HG02852 (cell line): ENCODE results near the gene CD274.
"Not testable (repeated sequence)": the region's sequence is repeated elsewhere in the genome, so short reads cannot be mapped to it uniquely, and the experiment has no call there.

Experiments
- ATAC-seq: cut with Tn5 transposase; IDR thresholded peaks from one replicate; pipeline ENCODE4 v1.9.1; 2021; ENCODE audit warnings: mild to moderate bottlenecking, moderate library complexity; ENCODE audit not compliant: unreplicated experiment

CD274 gene

DNA sequence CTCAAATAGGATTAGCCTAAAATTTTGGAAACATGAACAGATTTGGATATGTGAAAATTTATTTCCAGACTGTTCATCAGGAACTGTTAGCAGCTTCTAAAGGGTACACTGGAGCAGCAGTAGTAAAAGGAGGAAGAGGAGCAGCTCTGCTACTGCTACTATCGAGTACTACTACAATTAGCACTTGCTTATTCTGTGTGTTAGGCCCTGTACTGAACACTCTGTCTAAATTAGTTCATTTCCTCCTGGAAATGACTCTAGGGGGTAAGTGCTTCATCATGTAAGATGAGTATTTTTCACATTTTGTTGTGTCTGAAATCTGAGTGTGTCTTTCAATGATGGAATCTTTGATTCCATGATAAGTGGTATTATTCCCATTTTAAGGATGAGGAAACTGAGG, 9.8 kb downstream of the CD274 start:
- ATAC-seq = no peak

DNA sequence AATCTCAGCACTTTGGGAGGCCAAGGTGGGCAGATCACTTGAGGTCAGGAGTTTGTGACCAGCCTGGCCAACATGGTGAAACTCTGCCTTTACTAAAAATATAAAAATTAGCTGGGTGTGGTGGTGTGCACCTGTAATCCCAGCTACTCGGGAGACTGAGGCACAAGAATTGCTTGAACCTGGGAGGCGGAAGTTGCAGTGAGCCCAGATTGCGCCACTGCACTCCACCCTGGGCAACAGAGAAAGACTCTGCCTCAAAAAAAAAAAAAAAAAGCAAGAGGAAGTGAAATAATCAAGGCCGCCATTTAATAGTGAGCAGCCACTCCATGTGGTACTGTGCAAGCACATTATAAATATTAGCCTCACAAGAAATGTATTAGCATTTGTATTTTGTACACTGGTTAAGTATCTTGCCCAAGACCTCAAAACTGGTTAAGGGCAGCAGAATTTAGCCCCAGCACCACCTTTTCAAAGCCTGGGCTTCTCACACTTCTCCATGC, 14.5 kb downstream of the CD274 start:
- ATAC-seq = not testable (repeated sequence)

DNA sequence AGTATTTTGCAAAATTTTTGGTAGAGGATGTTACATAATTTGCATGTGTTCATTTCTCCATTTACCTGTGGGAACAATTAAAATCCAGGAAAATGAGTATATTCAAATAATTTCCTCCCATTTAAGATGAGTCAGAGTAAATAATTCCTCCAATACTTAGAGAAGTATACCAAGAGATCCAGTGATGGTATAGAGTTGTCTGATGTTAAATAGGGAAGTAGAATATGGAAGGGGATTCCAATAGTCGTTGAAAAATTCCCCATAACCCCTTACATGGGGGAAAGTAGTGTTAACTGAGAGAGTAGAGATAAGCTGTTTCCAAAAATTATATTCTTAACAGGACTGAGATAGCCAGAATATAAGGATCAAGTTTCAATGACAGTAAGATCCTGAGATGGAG, 15.7 kb downstream of the CD274 start:
- no peak for ATAC-seq

DNA sequence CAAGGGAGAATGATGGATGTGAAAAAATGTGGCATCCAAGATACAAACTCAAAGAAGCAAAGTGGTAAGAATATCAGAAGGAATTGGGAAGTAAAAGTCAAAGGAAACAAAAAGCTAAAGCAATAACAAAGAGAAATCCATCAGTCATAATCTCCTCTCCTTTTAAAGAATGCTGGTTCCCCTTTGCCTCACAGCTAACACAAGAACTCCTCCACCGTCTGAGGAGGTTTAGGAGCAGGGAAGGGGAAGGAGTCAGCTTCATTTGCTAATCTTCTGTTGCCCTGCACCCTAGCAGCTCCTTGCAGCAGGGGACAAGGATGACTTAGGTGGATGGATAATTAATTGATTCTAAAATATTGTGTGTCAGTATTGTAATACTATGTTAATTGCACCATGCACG, 16.4 kb downstream of the CD274 start:
- ATAC-seq = no peak

DNA sequence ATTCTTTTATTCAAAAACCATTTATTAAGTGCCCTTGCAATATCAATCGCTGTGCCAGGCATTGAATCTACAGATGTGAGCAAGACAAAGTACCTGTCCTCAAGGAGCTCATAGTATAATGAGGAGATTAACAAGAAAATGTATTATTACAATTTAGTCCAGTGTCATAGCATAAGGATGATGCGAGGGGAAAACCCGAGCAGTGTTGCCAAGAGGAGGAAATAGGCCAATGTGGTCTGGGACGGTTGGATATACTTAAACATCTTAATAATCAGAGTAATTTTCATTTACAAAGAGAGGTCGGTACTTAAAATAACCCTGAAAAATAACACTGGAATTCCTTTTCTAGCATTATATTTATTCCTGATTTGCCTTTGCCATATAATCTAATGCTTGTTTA, 18.5 kb downstream of the CD274 start:
- no peak for ATAC-seq

DNA sequence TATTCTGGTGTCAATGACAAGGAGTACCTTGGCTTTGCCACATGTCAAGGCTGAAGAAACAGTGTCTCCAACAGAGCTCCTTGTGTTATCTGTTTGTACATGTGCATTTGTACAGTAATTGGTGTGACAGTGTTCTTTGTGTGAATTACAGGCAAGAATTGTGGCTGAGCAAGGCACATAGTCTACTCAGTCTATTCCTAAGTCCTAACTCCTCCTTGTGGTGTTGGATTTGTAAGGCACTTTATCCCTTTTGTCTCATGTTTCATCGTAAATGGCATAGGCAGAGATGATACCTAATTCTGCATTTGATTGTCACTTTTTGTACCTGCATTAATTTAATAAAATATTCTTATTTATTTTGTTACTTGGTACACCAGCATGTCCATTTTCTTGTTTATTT, 19.8 kb downstream of the CD274 start:
- ATAC-seq = no peak

DNA sequence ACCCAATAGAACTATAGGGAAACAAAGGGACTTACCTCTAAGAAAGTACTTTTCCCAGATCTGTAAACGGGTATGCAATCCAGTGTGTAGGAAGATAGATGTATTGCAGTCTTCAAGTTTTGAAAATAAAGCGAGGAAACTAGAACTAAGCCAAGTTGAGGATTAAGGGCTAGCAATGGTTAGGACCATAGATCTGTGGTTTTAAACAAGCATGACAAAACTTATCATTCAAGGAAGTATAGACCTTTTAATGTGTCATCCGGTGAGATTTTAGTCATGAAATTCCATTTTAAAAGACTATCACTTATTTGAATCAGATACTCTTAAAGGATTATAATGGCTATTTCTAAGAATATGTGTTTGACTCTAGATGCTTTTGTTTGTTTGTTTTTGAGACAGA, 20.5 kb downstream of the CD274 start:
- no peak for ATAC-seq

DNA sequence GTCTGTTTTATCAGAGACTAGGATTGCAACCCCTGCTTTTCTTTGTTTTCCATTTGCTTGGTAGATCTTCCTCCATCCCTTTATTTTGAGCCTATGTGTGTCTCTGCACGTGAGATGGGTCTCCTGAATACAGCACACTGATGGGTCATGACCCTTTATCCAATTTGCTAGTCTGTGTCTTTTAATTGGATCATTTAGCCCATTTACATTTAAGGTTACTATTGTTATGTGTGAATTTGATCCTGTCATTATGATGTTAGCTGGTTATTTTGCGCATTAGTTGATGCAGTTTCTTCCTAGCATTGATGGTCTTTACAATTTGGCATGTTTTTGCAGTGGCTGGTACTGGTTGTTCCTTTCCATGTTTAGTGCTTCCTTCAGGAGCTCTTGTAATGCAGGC, 25.3 kb downstream of the CD274 start:
- ATAC-seq = not testable (repeated sequence)

DNA sequence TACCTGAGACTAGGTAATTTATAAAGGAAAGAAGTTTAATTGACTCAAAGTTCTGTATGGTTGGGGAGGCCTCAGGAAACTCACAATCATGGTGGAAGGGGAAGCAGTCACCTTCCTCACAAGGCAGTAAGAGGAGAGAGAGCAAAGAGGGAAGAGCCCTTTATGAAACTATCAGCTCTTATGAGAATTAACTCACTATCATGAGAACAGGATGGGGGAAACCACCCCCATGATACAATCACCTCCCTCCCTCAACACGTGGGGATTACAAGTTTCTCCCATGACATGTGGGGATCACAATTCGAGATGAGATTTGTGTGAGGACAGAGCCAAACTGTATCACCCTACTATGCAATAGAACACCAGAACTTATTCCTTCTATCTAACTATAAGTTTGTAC, 27.9 kb downstream of the CD274 start:
- no peak for ATAC-seq

DNA sequence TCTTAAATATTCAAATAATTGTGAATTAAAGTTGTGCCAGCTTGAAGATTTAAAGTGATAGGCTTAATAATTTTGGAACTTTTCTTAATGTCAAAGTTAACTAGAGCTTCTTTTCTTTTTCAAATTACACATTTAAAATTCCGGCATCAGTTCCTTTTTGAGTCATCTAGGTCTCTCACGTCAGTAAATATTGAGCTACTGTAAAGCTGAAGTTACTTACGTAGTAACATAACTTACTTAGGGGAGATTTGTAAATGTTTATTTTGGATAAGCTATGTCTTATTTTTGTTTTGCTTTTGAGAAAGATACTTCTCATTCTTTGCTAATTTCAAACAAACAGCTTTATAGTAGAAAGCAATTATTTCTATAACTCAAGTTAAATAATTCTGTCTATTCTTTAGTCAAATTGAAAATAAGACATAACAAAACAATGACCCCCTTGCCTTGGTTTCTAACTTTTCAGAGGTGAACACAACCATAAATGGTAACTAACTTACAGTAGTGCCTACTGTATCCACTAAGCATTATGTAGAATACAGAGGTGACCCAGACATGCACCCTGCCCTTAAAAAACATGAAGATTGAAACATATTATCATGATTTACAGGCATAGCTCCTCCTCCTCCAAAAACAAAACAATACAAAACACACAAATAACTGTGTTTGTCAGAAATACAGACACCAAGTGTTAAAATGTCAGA, 29.8 kb downstream of the CD274 start:
- ATAC-seq = no peak

DNA sequence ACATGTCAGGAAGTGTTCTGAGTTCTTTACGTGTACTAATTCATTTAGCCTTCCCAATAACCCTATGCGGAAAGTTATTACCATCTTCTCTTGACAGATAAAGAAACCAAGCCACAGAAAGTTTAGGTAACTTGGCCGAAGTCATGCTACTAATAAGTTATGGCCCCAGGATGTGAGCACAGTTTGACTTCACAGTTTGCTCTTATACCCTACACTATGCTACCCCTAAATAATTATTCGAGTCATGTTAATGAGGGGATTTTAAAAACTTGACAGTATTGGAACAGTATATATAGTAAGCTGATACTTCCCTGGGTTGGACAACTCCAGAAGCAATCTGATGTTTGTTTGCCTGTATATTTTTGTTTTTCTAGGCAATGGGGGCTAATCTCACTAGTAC, 30.6 kb downstream of the CD274 start:
- ATAC-seq = no peak

DNA sequence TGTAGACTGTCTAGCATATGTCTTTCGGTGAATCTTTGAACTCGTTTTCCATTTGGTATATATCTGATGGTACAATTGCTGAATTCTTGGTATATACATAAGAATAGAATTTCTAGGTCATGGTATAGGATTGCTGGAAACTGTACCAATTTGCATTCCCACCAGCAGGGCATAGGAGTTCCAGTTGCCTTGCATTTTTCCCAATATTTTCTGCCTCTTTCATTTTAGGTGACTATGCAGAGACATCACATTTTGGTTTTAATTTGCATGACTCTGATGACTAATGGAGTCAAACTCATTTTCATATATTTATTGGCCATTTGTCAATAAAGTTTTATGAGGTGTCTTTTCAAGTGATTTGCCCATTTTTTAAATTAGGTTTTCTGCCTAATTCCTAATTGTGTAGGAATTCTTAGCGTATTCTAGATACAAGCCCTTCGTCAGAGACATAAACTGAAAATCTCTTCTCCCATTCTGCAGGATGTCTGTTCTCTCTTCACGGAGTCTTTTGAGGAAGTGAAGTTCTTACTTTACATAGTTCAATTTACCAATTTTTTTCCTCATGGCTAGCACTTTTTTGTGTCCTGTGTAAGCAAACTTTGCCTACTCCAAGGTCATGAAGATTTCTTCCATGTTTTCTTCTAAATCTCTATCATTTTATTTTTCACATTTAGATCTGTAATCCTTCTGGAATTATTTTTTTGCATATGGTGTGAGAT, 31.1 kb downstream of the CD274 start:
- no peak for ATAC-seq

DNA sequence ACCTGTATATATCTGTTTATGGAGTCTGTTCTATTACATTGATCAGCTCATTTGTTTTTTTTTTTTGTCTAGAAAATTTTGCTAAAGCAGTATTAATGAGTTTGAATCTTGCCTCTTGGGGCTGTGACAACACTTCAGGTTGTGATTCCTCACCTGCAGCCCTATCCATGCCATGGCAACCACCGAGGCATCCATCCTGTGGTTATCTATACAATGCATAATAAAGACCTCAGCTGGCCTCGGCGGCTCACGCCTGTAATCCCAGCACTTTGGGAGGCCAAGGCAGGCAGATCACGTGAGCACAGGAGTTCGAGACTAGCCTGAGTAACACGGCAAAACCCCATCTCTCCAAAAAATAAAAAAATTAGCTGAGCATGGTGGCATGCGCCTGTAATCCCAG, 31.9 kb downstream of the CD274 start:
- ATAC-seq = no peak

DNA sequence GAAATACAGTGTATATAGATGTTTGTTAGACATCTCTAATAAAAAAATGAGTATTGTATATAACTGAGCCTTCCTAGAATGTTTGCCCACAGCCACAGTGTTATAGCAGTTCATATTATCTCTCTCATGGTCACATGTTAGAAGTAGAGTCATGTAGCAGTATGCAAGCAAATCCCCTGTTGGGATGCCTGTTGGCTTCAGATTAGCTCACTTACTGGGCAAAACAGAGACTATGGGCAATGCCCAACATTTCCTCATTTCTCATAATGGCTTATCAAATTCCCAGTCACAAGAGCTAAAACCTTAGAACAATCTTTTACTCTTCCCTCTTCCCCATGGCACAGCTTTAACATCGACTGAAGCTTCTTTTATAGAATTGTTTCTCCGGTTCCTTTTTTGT, 33.0 kb downstream of the CD274 start:
- ATAC-seq = no peak

DNA sequence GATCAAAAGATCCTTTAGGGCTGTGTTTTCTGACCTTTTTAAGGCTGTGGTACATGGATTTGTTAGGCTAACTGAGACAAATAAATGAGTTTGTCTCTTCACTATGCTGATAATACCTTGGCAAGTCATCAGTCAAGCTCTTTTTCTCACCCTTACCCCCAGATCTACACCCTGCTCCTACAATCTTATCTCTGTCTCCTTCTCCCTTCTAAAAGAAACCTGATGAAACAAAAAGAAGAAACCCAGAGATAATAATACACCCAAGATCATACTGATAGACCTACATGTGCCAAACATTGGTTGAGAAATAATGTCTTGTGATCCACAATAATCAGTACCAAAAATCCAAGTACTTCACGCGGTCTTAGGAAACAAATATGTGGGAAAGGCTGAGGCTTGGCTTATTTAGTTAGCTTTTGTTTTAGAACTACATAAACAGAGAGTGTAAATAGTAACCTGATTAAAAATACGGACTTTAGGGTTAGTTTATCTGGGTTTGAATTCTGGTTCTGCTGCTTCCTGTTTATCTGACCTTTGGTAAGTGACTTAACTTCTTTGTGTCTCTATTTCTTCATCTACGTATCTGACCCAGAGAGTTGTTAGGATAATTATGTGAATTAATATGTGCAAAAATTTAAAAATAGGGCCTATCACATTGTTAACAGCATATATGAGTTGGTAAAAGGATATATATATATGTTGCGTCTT, 35.2 kb downstream of the CD274 start:
- ATAC-seq = no peak

DNA sequence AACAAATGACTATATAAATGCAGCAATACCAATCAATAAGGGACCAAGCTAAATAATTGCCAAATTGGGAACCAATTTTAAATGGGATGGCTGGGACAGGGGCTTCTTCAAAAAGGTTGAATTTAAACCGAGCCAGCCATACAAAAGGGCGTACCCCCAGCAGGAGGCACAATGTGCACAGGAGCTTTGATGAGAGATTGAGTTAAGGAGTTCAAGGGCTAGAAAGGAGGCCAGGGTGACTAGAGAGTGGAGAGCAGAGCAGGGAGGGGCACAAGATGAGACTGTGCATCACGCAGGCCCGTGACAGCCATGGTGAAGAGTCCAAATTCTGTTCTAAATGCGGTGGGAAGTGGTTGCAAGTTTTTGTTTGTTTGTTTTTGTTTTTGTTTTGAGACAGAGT, 36.6 kb downstream of the CD274 start:
- no peak for ATAC-seq

DNA sequence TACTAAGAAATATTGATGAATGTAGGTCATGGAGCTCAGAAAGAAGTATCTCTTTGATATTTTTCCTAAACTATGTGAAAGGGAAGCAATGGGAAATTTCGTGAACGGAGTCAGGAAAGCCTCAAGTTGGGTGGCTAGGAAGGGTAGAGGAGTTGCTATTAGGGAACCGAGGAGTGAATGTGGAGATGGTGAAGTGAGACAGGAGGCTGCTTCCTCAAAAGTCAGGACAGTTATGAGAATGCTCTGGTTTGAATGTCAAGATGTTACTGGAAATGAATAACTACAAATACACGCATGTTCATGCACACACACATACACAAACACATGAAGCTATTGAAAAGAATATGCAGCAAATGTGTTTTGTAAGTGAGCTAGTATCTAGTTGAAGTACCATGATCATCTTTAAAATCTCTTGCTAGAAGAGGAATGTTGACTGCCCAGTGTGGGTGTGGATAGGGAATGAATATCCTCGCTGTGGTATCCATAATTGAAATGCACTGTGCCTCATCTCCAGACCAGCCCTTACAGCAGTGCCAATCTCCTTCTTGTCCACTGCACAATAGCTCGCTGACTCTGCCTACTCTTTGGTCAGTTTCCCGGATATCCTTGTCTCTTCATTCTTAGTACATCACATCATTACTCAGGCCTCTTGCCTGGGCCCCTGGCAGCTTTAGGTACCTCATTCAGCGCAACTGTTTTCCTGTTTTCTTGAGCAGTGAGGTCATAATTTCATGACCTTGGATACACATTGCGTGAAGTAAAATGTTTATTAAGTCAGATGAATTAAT, 38.1 kb downstream of the CD274 start:
- no peak for ATAC-seq

DNA sequence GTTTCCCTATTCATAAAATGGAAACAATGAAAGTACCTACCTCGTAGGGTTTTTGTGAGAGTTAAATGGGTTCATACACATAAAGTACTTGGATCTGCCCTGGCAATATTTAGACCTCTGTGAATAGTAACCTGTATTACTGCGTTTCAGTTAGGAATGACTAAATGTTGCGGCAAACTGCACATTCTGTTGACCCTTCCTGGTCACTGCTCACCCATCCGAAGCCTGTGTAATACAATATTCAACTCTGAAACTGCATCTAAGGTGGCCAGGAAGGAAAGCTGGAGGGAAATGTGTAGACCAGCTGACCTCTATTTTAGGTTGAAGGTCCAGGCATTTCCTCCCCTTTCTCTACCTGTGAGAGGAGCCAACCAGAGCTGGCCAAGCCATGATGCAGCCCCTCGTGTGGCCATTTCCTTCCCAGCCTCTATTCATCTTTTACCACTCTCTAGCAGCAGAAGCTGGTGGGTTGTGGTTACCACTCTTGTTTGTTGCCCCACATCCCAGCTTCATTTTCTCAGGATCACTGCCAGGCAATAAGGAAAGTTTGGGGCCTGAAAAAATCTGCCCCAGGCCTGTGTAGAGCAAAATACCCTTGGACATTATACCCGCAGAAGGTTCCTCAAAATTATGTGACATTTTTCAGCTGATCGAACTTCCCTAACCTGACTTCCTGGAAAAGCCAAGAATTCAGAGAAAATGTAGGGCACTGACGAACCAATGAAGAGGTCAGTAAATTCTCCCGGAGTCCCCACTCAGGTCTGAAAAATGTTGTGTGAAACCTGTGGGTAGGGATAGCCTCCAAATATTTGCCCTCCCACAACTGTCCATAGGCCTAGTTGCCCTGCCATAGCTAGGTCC, 39.5 kb downstream of the CD274 start:
- no peak for ATAC-seq

DNA sequence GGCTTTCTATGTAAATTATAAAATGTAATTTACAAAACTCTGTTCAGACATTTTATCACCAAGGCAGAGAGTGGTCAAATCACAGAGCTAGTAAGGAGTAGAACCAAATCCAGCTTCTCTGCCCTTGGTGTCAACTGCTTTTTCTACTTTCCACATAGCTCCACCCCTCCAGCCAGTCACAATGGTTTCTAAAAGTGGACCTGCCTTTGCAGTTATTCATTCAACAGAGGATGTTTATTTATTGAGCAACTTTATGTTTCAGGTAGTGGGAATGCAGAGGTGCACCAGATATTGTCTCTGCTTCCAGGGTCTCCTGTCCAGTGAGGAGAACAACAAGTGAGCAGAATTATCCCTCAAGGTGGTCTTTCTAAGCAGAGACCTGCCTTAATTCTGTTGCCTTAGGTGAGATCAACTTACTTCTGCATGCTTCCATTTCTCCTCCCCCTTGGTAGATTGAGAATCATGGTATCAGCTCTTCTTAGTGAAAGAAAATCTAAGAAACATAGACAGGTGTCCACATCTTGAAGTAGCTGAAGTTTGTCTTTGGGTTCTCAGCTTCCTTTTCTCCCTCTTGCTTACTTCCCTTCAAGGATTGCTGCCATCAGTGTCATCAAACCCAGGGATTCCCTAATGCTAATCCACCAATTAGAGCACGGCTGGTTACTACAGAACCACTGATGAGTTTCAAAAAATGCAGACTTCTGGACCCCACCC, 42.8 kb downstream of the CD274 start:
- no peak for ATAC-seq
